Lower lobe of right lung (tissue), 2 donors: Measurements from ENCODE around the gene TSNAX. TPM values are rescaled to one million over a fixed set of nuclear protein-coding genes. Genes with fewer than 3 reads are reported as not detected.
"Not testable (repeated sequence)": the region's sequence is repeated elsewhere in the genome, so short reads cannot be mapped to it uniquely, and the experiment has no call there.

Experiments
- ATAC-seq, 2 donors: fragments of 200-7000 bp; cut with Tn5 transposase; one replicate each; pipeline ENCODE4 v1.9.1; 2020 to 2022; ENCODE audit warnings: mild to moderate bottlenecking in 2 of 2, moderate library complexity in 2 of 2
- DNase-seq: peaks from one replicate; pipeline ENCODE4 v3.0.0-alpha.2; 2020
- H3K27ac ChIP-seq: fragments of 200-600 bp; one replicate; pipeline ENCODE4 v1.8.0; 2022
- H3K27me3 ChIP-seq: fragments of 200-600 bp; one replicate; pipeline ENCODE4 v1.8.0; 2022; ENCODE audit warnings: low read depth
- H3K36me3 ChIP-seq: fragments of 200-600 bp; one replicate; pipeline ENCODE4 v1.8.0; 2022; ENCODE audit warnings: mild to moderate bottlenecking
- H3K4me1 ChIP-seq: fragments of 200-600 bp; one replicate; pipeline ENCODE4 v1.8.0; 2022
- H3K4me3 ChIP-seq: fragments of 200-600 bp; one replicate; pipeline ENCODE4 v1.8.0; 2022; ENCODE audit warnings: mild to moderate bottlenecking
- H3K9me3 ChIP-seq: fragments of 200-600 bp; one replicate; pipeline ENCODE4 v1.8.0; 2022
- CTCF ChIP-seq: fragments of 200-600 bp; IDR thresholded peaks from one replicate; pipeline ENCODE4 v1.8.0; 2022; ENCODE audit warnings: antibody characterized with exemption, mild to moderate bottlenecking
- intact Hi-C: fragments of 100-400 bp; cut with DNase I; formaldehyde crosslinking; loops from one replicate; pipeline ENCODE4 v1.11.0; 2022
- total RNA-seq: library from RNA; stranded (reverse); fragmentation: NEBNext Ultra II Directional; extraction: Animal tissue kit (Norgen Biotek cat#: 25700); gene quantifications from one replicate; pipeline ENCODE4 v1.2.1, GENCODE V29; 2021
- donor health status: DM: no; HTN: yes; CAD: no; lungs with severe emphysema.

The TSNAX gene
- total RNA-seq, 1 donor from 2014 or later = 38.4 TPM

GRCh38 chr1:231499148-231499763 lies 29.2 kb upstream of the TSNAX start:
- Histone ChIP-seq H3K36me3 (no peaks in the 10 kb centered on the region), H3K4me3 (no peak overlapping the region), H3K4me1 (no peaks in the 10 kb centered on the region), H3K27ac (no peak overlapping the region), H3K27me3 (no peaks in the 10 kb centered on the region), H3K9me3 (peaks cover 16% of the 10 kb centered on the region)
- intact Hi-C loops = no loop called here
- DNase-seq = no peak
- ATAC-seq = no peak
- no peak for TF ChIP-seq CTCF

- intact Hi-C loops = no loop called here
- TF ChIP-seq CTCF = no peak
- H3K36me3 ChIP-seq = no peaks in the 10 kb centered on the region
These were observed 27.8 kb upstream of the TSNAX start for GRCh38 chr1:231500666-231501065.

GRCh38 chr1:231503168-231503567 lies 25.3 kb upstream of the TSNAX start:
- ATAC-seq, H3K27ac ChIP-seq, DNase-seq, H3K4me1 ChIP-seq, intact Hi-C loops, H3K36me3 ChIP-seq, H3K4me3 ChIP-seq, H3K27me3 ChIP-seq: not testable (repeated sequence)
- peaks cover 16% of the 10 kb centered on the region for H3K9me3 ChIP-seq

More at GRCh38 chr1:231500666-231501065, 27.8 kb upstream of the TSNAX start:
- Histone ChIP-seq H3K4me1 (no peaks in the 10 kb centered on the region), H3K27me3 (no peaks in the 10 kb centered on the region), H3K4me3 (no peak overlapping the region), H3K27ac (no peak overlapping the region), H3K9me3 (peaks cover 16% of the 10 kb centered on the region)
- DNase-seq = no peak
- no peak for ATAC-seq

- intact Hi-C loops = no loop called here
- Histone ChIP-seq H3K9me3 (no peaks in the 10 kb centered on the region), H3K36me3 (no peaks in the 10 kb centered on the region), H3K4me1 (no peaks in the 10 kb centered on the region), H3K27ac (no peak overlapping the region), H3K27me3 (no peaks in the 10 kb centered on the region), H3K4me3 (no peak overlapping the region)
- ATAC-seq (no peak), DNase-seq (no peak)
- TF ChIP-seq CTCF = no peak
These were observed 20.8 kb upstream of the TSNAX start for GRCh38 chr1:231507476-231508355.

- Histone ChIP-seq H3K27ac (no peak overlapping the region), H3K4me3 (no peak overlapping the region), H3K4me1 (no peaks in the 10 kb centered on the region), H3K36me3 (no peaks in the 10 kb centered on the region), H3K9me3 (no peaks in the 10 kb centered on the region), H3K27me3 (no peaks in the 10 kb centered on the region)
- no peak for TF ChIP-seq CTCF
- DNase-seq (no peak), ATAC-seq (no peak)
- intact Hi-C loops = no loop called here
These were observed 20.0 kb upstream of the TSNAX start for GRCh38 chr1:231508497-231508896.

- Histone ChIP-seq H3K27me3 (no peaks in the 10 kb centered on the region), H3K27ac (no peak overlapping the region), H3K4me3 (no peak overlapping the region), H3K36me3 (no peaks in the 10 kb centered on the region), H3K9me3 (no peaks in the 10 kb centered on the region), H3K4me1 (no peaks in the 10 kb centered on the region)
- TF ChIP-seq CTCF = no peak
- no peak for ATAC-seq
- DNase-seq = no peak
- intact Hi-C loops = no loop called here
These were observed 19.5 kb upstream of the TSNAX start for GRCh38 chr1:231508941-231509340.
